AG09309 (cell line): ENCODE results near the gene CIDEA.
A peak's percentile ranks its signal among the peaks of the same experiment; 100 is the strongest.

Experiments used
- DNase-seq: peaks from one replicate; pipeline ENCODE4 v3.0.0-alpha.2; 2010; ENCODE audit warnings: low read depth
- H3K4me3 ChIP-seq: 2 replicates; pipeline ENCODE4 v1.5.1; 2011; ENCODE audit warnings: mild to moderate bottlenecking, low read depth, low read length, moderate library complexity; ENCODE audit not compliant: control insufficient read depth
- CTCF ChIP-seq: IDR thresholded peaks from 2 replicates; pipeline ENCODE4 v1.5.1; 2011; ENCODE audit warnings: mild to moderate bottlenecking, low read depth, low read length, inconsistent platforms; ENCODE audit not compliant: insufficient read depth, control insufficient read depth; ENCODE audit errors: missing control alignments

Gene CIDEA

DNA sequence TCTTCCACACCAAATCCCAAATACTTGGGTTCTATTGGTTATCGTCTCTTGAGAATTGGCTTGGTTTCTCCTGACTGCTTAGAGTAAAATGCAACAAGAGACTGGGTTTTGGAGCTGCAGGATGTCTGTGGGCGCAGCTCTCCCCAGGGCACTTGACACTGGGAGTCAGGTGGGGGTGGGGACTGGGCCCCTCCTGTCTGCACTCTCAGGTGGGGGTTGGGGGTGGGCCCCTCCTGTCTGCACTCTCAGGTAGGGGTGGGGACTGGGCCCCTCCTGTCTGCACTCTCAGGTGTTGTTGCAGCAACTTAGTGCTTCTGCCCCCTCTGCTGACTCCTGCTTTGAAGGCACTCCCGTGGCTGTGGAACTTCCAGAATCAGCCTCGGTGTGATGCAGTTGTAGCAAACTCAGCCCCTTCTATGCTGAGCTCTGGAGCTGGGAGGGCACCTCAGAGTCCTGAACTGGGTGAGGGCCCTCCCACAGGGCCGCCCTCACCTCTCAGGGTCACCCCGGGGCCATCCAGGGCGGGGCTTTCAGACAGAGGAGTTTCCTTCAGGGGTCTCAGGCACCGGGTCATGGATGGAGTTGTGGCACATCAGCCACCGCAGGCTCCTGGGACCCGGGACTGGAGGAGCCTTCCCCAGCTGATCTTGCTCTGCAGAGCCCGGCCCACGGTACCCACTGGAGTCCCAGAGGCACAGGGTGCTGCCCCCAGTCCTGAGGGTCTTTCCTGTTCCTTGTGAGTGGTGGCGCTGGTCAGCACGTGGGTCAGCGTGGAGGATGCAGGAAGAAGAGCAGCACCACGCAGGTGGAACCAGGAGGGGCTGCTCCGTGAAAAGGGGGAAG lies 22.9 kb upstream of the CIDEA start:
- H3K4me3 ChIP-seq, result no peak overlapping the region
- TF ChIP-seq CTCF, result no peak
- DNase-seq, result no peak

GRCh38 chr18:12231986-12232385 lies 22.2 kb upstream of the CIDEA start:
- no peak for TF ChIP-seq CTCF
- no peak overlapping the region for H3K4me3 ChIP-seq
- no peak for DNase-seq

DNA sequence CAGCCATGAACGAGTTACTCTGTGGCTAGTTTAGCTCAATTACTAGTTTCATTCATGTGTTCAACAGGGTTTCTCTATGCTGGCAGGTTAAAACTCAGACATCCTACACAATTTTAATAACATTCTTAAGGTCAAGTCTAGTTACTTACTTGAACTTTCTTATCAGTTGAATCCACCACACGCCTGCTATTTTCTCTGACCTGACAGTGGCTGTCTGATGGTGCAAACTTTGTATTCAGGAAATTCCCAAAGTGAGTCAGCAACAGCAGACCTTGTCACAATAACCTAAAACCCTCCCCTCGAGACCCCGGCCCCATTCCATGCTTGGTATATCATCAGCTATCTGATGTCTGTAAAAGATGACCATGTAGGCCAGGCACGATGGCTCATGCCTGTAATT lies 20.8 kb upstream of the CIDEA start:
- no peak for TF ChIP-seq CTCF
- no peak overlapping the region for H3K4me3 ChIP-seq
- no peak for DNase-seq

DNA sequence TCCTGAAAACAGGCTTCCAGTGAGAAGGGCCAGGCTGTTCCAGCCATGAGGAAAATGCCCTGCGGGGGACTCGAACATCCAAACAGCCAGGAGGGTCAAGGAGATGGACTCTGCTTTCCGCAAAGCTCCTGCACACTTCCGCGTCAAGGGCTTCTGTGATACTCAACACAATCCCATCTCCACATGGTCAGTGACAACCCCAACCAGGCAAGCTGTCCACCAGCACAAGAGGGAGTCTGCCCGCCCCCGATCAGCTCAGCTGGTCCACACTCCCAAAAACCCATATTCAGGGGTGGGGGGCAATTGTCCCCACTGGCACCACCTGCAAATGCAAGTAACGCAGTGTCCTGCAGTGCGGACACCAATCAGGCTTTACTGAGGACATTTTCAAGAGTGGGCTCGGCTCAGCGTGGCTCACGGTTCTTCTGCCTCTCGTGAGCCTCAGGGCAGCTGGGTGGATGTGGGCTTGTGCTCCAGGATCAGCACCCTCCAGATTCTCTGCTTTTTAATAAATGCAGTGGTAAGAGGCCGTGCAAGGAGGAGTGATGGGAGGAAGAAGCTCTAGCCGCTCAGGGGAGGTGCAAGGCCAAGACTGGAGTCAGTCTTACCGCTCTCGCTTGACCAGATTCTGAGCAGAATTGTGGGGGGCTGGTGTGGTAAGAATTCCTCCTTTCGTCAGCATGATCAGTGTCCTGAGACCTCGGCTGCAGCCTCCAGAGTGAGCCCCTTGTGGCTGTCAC lies 19.5 kb upstream of the CIDEA start:
- DNase-seq, result no peak
- no peak overlapping the region for H3K4me3 ChIP-seq

DNA sequence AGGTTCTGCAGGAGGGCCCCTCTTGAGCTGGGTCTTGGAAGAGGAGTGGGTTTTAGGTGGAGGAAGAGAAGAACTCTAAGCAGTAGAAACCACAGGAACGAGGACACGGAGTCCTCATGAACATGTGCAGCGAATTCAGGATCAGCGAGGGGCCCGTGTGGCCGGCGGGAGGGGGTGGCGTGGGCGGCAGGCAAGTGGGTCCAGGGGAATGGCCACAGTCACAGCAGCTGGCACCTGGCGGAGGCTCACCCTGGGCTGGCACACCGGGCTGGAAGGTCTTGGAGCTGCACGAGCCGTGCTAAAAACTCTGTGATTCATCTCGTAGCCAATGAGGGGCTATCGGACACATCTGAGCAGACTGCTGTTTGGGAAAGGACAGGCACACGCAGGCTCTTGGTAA lies 18.0 kb upstream of the CIDEA start:
- no peak for TF ChIP-seq CTCF
- H3K4me3 ChIP-seq, result no peak overlapping the region
- no peak for DNase-seq

More for the DNA sequence above, 19.5 kb upstream of the CIDEA start:
- no peak for TF ChIP-seq CTCF

- no peak overlapping the region for H3K4me3 ChIP-seq
- TF ChIP-seq CTCF, result peak; percentile 96
- no peak for DNase-seq
Measured at GRCh38 chr18:12236934-12237832, 17.0 kb upstream of the CIDEA start.
